ENCODE data around the gene DNAJA3.

DNAJA3 gene

GRCh38 chr16:4477966-4478365 lies 52.3 kb downstream of the DNAJA3 start:
- no peak for DNase-seq

DNA sequence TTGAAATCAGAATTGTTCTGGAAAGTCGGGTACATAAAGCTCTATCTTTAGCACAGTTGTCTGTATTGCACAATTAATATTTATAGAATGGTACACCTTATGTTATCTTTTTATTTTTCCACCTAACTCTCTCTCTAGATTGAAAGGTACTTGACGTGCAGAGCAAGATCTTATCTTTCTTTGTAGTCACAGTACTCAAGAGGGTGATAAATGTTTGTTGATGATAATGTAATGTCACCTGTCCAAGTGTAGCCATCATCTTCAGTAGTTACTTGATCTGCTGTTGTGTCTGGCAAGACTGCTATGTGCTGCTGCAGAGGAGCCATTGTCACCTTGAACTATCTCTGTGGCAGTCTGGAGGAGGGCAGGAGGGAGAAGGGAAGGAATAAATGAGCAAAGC lies 55.9 kb downstream of the DNAJA3 start:
- no peak for DNase-seq

GRCh38 chr16:4481963-4482362 lies 56.3 kb downstream of the DNAJA3 start:
- no peak for DNase-seq

DNA sequence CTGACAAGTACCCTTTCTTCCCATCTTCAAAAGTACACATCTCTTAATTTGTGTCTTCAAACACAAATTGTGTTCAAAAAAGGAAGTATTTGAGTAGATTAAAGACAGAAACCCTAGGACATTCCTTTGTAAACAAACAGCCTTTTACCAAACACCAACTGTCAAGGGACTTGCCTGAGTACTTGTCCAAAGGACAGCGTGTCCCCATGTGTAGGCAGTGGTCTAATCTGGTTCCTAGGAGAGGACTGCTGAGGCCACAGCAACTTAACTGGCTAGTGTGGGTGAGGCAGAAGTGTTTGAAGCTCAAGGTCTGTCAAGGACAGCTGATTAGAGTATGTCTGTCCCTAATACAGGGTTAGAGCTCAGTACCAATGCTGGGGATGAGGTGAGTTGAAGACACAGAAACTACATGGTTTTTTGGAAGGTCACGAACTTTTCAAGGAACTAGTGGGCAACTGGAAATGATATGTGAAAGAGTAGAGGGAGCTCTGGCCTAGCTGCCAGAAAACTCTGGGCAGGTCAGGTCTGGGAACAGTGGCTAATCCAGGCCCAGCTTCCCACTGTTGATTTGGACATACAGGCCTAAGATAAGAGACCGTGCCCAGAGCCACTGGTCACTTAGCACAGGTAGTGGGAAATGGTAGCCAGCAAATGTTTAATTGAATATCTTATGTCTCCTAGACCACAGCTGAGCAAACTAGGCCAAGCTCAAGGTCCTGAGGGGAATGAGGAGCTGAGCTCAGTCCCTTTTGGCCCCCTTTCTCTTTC lies 60.6 kb downstream of the DNAJA3 start:
- DNase-seq, result no peak

DNA sequence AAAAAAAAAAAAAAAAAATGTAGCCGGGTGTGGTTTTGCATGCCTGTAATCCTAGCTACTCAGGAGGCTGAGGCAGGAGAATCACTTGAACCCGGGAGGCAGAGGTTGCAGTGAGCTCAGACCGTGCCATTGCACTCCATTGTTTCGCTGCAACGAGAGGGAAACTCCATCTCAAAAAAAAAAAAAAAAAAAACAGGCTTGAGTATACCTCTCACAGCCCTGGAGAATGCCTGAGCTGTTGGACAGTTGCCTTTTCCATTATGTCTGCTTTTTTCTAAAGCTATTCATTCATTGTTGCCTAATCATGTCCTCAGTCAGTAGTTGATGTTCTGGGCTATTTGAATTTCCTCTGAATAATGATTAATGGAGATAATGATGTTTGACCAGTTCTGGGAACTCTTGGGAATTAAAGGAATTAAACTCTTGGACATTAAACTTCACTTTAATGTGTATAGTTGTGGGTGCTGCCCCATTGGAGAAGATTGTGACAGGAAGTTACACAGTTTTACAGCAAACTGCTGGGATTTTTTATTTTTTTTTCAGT lies 62.4 kb downstream of the DNAJA3 start:
- no peak for DNase-seq

DNA sequence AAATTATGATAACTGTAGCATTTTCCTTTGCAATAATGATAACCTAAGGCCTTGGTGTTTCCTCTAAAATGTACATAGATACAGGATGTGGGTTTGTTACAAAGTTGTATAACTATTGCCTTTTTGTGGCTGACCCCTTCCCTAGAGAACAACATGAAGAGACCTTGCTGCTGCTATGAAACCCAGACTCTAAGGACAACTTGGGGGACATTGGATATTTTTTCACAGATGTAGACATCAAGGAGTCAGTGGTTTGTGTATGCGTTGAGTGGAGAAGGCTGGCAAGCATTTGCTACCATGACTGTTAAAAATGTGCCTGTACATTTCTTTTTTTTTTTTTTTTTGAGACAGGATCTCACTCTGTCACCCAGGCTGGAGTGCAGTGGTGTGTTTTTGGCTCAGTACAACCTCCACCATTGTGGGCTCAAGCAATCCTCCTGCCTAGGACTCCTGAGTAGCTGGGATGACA lies 62.9 kb downstream of the DNAJA3 start:
- no peak for DNase-seq

DNA sequence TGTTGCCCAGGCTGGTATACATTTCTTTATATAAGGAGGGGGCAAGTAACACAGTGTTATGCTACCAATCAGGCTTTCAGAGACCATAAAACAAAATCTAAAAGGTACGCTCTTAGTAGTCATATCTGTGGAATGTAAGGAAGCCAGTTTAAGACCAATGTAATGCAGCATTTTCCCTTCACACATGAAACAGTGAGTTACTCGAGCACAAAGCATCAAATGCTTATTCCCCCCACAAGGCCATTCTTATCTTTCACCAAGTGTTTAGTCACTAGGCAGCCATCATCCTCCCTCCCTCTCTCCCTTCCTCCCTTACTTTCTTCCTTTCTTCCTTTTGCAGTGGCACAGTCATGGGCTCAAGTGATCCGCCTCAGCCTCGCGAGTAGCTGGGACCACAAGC lies 63.4 kb downstream of the DNAJA3 start:
- DNase-seq, result no peak

DNA sequence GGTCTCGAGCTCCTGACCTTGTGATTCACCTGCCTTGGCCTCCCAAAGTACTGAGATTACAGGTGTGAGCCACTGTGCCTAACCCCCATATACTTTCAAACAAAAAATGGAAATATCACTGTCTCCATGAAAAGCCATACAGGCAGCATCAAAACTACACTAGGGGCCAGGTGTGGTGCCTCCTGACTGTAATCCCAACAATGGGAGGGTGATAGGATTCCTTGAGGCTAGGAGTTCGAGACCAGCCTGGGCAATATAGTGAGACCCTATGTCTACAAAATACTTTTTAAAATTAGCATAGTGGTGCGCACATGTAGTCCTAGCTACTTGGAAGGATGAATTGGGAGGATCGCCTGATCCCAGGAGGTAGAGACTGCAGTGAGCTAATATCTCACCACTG lies 66.2 kb downstream of the DNAJA3 start:
- DNase-seq, result no peak

DNA sequence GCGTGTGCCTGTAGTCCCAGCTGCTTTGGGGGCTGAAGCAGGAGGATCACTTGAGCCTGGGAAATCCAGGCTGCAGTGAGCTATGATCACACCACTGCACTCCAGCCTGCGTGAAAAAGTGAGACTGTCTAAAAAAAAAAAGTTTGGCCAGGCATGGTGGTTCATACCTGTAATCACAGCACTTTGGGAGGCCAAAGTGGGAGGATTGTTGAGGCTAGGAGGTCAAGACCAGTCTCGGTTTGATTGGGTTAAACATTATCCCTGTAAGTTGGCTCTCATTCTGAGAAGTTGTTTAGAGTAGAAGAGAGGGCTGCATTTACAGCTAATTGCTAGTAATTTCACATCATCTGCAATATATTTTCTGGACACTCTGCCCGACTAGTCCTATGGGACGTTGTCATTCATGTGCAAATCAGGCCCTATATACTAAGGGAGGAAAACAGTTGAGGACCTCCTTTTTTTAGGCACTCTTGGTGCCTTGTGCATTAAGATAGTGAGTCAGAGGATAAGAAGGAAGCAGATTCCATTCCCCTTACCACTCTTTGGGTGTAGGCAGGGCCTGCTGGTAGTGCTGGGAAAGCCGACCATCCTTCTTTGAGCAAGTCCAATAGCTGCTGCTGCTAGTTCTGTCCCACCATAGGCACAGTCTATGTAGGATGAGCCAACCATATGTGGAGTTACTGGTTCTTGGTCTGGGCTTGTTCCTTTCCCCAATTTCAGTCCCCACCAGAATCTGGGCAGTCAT lies 69.2 kb downstream of the DNAJA3 start:
- no peak for DNase-seq

DNA sequence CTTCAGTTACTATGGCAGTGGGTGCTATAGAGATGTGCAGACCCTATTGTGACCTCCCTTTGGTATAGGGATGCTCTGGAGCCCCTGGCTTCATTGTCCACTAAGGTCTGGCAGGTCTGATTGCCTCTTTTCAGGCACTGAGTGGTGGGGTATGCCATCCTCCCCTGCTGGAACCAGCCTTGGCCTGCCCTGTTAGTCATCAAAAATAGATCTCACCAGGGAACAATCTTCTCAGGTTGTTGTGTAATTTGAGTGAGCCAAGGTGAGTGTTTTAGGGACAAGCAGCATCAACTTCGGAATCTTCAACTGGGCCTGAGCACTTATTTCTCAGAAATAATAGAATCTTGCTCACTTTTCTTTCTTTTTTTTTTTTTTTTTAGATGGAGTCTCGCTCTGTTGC lies 70.1 kb downstream of the DNAJA3 start:
- no peak for DNase-seq

DNA sequence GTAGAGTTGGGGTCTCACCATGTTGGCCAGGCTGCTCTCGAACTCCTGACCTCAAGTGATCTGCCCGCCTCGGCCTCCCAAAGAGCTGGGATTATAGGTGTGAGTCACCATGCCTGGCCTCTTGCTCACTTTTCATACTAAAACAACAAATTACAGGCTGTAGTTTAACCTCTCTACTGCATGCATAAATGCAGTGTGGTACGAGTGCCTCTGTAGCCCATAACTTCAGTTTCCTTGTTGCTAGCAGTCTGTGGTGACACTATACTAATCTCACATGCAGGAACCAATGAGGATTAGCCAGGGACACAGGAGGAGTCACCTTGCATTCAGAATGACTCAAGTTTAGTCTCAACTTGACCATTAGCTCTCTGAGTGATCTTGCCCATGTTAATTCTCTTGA lies 70.6 kb downstream of the DNAJA3 start:
- DNase-seq, result no peak

DNA sequence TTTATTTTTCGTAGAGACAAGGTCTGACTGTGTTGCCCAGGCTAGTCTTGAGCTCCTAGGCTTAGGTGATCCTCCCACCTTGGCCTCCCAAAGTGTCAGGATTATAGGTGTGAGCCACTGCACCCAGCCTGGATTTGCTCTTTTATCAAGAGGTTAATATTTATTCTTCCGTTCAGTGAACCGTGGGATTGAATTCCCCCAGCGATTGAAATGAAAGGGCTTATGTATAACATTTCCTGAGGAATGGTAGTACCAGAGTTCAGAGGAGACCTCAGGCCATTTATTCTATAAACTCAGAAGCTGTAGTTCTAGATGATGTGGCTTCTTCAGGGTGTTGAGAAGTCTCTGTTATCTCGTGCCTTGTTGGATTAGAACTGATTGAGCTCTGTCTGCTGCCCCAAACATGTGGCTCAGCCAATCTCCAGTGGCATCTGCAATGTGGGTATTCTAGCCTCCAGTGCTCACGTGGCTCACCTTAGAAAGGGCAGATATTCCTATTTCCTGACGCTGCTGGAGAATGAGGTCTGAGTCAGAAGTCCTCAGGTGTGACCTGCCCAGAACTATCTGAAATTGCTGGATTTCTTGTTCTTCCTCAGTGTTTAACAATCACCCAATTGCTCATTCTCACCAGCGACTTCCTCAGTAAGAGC lies 73.0 kb downstream of the DNAJA3 start:
- no peak for DNase-seq

- DNase-seq, result no peak
Observed at GRCh38 chr16:4499196-4499555, 73.5 kb downstream of the DNAJA3 start.

DNA sequence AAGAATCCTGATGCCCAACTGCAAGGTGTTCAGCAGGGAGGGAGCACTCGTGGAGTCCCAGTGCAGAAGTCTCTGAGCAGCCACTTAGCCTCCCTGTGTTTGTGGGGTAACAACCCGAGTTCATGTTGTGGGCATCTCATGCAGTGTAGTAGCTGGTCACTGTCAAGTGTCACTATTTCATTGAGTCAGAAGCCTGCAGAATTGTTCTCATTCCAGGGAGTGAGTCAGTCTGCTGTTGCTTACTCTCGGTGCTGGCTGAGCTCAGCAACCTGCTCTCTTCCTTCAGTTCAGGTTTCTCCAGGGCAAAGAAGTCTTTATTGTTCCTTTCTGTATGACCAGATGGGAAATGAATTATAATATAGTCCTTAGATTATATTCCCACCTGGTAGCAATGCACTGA lies 74.6 kb downstream of the DNAJA3 start:
- DNase-seq, result no peak

DNA sequence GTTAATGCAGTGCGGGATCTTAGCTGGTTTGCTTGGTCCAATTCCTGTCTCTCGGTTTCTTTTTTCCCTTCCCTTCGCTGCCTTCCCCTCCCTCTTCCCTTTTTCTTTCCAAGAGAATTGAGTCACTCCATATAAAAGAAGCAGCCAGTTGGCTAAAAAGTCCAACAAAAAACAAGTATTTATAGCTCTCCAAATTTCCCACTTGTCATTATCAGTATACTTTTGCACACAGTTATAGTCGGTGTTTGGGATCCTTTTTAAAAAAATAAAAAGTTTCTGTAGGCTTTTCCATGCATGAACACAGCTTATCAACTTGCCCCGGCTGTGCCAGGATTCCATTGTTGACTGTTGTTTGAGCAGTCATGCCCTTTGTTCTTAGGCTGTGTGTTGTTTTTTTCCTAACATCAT lies 75.4 kb downstream of the DNAJA3 start:
- no peak for DNase-seq

GRCh38 chr16:4505356-4506147 lies 79.9 kb downstream of the DNAJA3 start:
- no peak for DNase-seq
